GM04504 (cell line): Measurements from ENCODE around the gene TP53AIP1.

Experiments used
- DNase-seq: peaks from one replicate; pipeline ENCODE4 v3.0.0-alpha.2; 2012; ENCODE audit warnings: low read depth

The TP53AIP1 gene

GRCh38 chr11:128889657-128890213, 52.9 kb downstream of the TP53AIP1 start:
- DNase-seq = no peak

- no peak for DNase-seq
These were observed 54.4 kb downstream of the TP53AIP1 start for GRCh38 chr11:128888034-128888985.

DNA sequence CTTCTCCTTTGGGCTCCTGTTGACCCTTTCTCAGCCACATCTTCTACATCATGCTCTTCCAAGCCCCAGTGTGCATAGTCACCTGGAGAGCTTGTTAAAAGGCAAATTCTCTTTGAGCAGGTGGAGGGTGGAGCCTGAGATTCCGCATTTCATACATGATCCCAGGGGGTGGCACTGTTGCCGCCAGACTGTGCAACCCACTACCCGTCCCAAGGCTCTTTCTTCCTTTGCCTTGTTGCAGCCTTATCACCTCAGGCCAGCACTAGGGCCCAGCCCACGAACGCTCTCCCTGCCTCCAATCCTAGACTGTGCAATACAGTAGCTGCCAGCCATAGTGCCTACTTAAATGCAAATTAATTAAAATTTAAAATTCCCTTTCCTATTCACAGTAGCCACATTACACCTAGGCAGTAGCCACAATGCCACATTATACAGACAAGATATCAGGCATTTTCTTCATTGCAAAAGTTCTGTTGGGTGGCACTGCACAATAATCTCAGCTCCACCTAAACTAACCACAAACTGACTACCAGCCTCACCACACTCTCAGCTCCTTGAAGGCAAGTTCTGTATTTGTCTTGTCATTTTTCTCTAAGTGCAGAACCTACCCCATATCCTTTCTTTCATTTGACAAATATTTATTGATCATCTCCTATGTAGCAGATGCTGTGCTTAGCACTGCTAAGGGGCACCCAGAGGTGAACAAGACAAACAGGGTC, 56.1 kb downstream of the TP53AIP1 start:
- DNase-seq = no peak
